ENCODE measurements around the gene CTNNBIP1.

GRCh38 chr1:9852410-9853248 is 57.4 kb downstream of the CTNNBIP1 start:
- TF ChIP-seq CEBPB (IDR thresholded peaks at IDR 0.05) (no peak), ZBTB7A (IDR thresholded peaks at IDR 0.05; ENCODE audit: low read depth) (no peak), MAX (IDR thresholded peaks at IDR 0.05) (no peak), YY1 (IDR thresholded peaks at IDR 0.05; ENCODE audit: low read depth) (no peak), FOXM1 (IDR thresholded peaks at IDR 0.05; ENCODE audit: borderline replicate concordance, low read depth) (no peak), EP300 (IDR thresholded peaks at IDR 0.05; ENCODE audit: borderline replicate concordance) (no peak)
